Thyroid gland (tissue), 4 donors: ENCODE data around the gene TUBGCP2.

Source experiments
- POLR2A ChIP-seq, 2 donors: fragments of 450-650 bp; IDR thresholded peaks; one replicate each; pipeline ENCODE4 v1.6.1; 2017; ENCODE audit warnings: antibody characterized with exemption in 2 of 2, mild to moderate bottlenecking in 2 of 2, moderate library complexity in 1 of 2
- TF ChIP-seq, protein P1 (sequence below), 6 experiments: fragments of 200-600 bp in 3 of 6; fragments of 450-650 bp in 3 of 6; sonication (generic) in 3 of 6; IDR thresholded peaks; one replicate each; pipeline ENCODE4 v1.5.1; 2016 to 2019; ENCODE audit warnings: antibody characterized with exemption in 6 of 6, mild to moderate bottlenecking in 2 of 6, inconsistent platforms in 1 of 6, moderate library complexity in 1 of 6

DNA sequence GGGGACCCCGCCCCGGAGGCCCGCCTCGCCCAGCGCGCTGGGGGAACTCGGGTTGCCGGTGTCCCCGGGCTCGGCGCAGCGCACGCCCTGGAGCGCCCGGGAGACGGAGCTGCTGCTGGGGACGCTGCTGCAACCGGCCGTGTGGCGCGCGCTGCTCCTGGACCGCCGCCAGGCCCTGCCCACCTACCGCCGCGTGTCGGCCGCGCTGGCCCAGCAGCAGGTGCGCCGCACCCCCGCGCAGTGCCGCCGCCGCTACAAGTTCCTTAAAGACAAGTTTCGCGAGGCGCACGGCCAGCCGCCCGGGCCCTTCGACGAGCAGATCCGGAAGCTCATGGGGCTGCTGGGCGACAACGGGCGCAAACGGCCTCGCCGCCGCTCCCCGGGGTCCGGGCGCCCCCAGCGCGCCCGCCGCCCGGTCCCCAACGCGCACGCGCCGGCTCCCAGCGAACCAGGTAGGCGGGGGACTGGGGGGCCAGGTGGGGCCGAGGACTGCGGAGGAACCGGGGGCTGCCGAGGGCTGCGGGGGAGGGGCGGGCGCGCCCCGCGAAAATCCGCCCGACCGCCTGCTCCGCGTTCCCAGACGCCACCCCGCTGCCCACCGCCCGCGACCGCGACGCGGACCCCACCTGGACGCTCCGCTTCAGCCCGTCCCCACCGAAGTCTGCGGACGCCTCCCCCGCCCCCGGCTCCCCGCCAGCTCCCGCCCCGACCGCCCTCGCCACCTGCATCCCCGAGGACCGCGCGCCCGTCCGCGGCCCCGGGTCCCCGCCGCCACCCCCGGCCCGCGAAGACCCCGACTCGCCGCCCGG is 78.1 kb downstream of the TUBGCP2 start:
- TF ChIP-seq, protein P1, sequence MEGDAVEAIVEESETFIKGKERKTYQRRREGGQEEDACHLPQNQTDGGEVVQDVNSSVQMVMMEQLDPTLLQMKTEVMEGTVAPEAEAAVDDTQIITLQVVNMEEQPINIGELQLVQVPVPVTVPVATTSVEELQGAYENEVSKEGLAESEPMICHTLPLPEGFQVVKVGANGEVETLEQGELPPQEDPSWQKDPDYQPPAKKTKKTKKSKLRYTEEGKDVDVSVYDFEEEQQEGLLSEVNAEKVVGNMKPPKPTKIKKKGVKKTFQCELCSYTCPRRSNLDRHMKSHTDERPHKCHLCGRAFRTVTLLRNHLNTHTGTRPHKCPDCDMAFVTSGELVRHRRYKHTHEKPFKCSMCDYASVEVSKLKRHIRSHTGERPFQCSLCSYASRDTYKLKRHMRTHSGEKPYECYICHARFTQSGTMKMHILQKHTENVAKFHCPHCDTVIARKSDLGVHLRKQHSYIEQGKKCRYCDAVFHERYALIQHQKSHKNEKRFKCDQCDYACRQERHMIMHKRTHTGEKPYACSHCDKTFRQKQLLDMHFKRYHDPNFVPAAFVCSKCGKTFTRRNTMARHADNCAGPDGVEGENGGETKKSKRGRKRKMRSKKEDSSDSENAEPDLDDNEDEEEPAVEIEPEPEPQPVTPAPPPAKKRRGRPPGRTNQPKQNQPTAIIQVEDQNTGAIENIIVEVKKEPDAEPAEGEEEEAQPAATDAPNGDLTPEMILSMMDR (IDR thresholded peaks at IDR 0.05), result no peak
- no peak for TF ChIP-seq POLR2A (IDR thresholded peaks at IDR 0.05)
